GM10248 (cell line): ENCODE results near the gene TNFRSF17.
A peak's percentile ranks its signal among the peaks of the same experiment; 100 is the strongest.
"Not testable (repeated sequence)": the region's sequence is repeated elsewhere in the genome, so short reads cannot be mapped to it uniquely, and the experiment has no call there.

Experiments
- CTCF ChIA-PET: fragments of 300-600 bp; sonication (Branson Sonifier 250); formaldehyde crosslinking; extraction: SDS; loops from one replicate; lab custom pipeline; 2021; ENCODE audit warnings: antibody characterized with exemption; lab: Yijun Ruan, JAX
- POLR2A ChIA-PET: fragments of 350-650 bp; sonication (Branson Sonifier 250); formaldehyde crosslinking; extraction: SDS; loops from one replicate; lab custom pipeline; 2020; ENCODE audit warnings: antibody characterized with exemption; lab: Yijun Ruan, JAX
- DNase-seq: peaks from one replicate; pipeline ENCODE4 v3.0.0; 2012; ENCODE audit errors: extremely low spot score
- CTCF ChIP-seq: IDR thresholded peaks from 2 replicates; pipeline ENCODE4 v1.5.1; 2012; ENCODE audit warnings: mild to moderate bottlenecking, low read depth; ENCODE audit errors: extremely low read depth, missing control alignments, control extremely low read depth

The TNFRSF17 gene

GRCh38 chr16:11948819-11949218 is 16.2 kb upstream of the TNFRSF17 start:
- CTCF ChIA-PET: interaction anchor here (0.7 to 2.8 kb wide), 22 partner anchors 10 to 553 kb away, joined by 3 to 54 read pairs (median 6); partner anchors contain the start of genes GSPT1, SNX29 and TNFRSF17
- no peak for DNase-seq
- POLR2A ChIA-PET: interaction anchor here (0.7 kb wide), 1 partner anchor 52 kb away, joined by 5 read pairs; no protein-coding TSS in a partner anchor
- no peak for TF ChIP-seq CTCF

- CTCF ChIA-PET: interaction anchor here (0.7 to 2.8 kb wide), 22 partner anchors 9 to 553 kb away, joined by 3 to 54 read pairs (median 6); partner anchors contain the start of genes GSPT1, SNX29 and TNFRSF17
Observed at GRCh38 chr16:11949527-11949926, 15.5 kb upstream of the TNFRSF17 start.

GRCh38 chr16:11950388-11950787 is 14.6 kb upstream of the TNFRSF17 start:
- CTCF ChIA-PET: no interaction called here
- no peak for DNase-seq
- TF ChIP-seq CTCF: no peak
- POLR2A ChIA-PET: no interaction called here

More at GRCh38 chr16:11949527-11949926, 15.5 kb upstream of the TNFRSF17 start:
- TF ChIP-seq CTCF: peak; percentile 81
- POLR2A ChIA-PET: interaction anchor here (0.6 kb wide), 1 partner anchor 72 kb away, joined by 3 read pairs; no protein-coding TSS in a partner anchor
- DNase-seq: peak; percentile 81

GRCh38 chr16:11953576-11953975 is 11.4 kb upstream of the TNFRSF17 start:
- POLR2A ChIA-PET, DNase-seq: not testable (repeated sequence)
- CTCF ChIA-PET: interaction anchor here (1.2 to 3.1 kb wide), 3 partner anchors 11 to 114 kb away, joined by 3 to 11 read pairs (median 3); partner anchors contain the start of gene TNFRSF17

GRCh38 chr16:11955713-11956123 is 9.3 kb upstream of the TNFRSF17 start:
- ChIA-PET POLR2A (no interaction called here), CTCF (interaction anchor here (3.1 kb wide), 1 partner anchor 112 kb away, joined by 11 read pairs; no protein-coding TSS in a partner anchor)
- TF ChIP-seq CTCF: no peak
- DNase-seq: no peak

- no peak for TF ChIP-seq CTCF
- no peak for DNase-seq
- ChIA-PET POLR2A (no interaction called here), CTCF (no interaction called here)
Observed at GRCh38 chr16:11956558-11956957, 8.5 kb upstream of the TNFRSF17 start.
